ENCODE results near the gene ZGPAT. TPM values are rescaled to one million over a fixed set of nuclear protein-coding genes. Genes with fewer than 3 reads are reported as not detected.

The ZGPAT gene
- total RNA-seq, 1 experiment from 2014 or later, result 35.8 TPM

GRCh38 chr20:63738687-63739129 lies 30.9 kb downstream of the ZGPAT start:
- no peak for DNase-seq (ENCODE audit: low read depth, low spot score)
- Histone ChIP-seq H3K9me3 (ENCODE audit: control insufficient read depth, insufficient read depth, low read depth, low read length) (no peaks in the 10 kb centered on the region), H3K4me3 (ENCODE audit: low read depth in 2 of 2, low read length in 2 of 2) (peak overlapping the region; percentile 33 to 48), H3K4me1 (ENCODE audit: control insufficient read depth, insufficient read depth, low read length) (peaks cover 45% of the 10 kb centered on the region), H3K27me3 (ENCODE audit: control insufficient read depth, insufficient read depth, low read length) (no peaks in the 10 kb centered on the region), H3K36me3 (ENCODE audit: control insufficient read depth, insufficient read depth, low read length) (no peaks in the 10 kb centered on the region; the same call in 1 of the 2 replicates), H3K27ac (ENCODE audit: low read length) (peak overlapping the region; percentile 70; the same call in 1 of the 2 replicates)
- intact Hi-C loops (cut with micrococcal nuclease; ENCODE audit: unreplicated experiment) (no loop called here), in situ Hi-C loops (cut with HindIII; ENCODE audit: low pct_unique_long_range_greater_than_20kb, low sequenced_read_pairs) (no loop called here)
- TF ChIP-seq TCF7L2 (IDR thresholded peaks at IDR 0.05; ENCODE audit: low read depth, low read length), result no peak
- peak; percentile 65; the same call in 1 of the 2 replicates for TF ChIP-seq SIN3A (IDR thresholded peaks at IDR 0.05; ENCODE audit: borderline replicate concordance, insufficient read depth, low read depth, low read length)
- TF ChIP-seq POLR2AphosphoS5 (IDR thresholded peaks at IDR 0.05; ENCODE audit: low read depth, low read length), result no peak
- TF ChIP-seq CTCF (IDR thresholded peaks at IDR 0.05), result no peak
- TF ChIP-seq REST (IDR thresholded peaks at IDR 0.05; ENCODE audit: insufficient read depth in 1 of 2, low read depth in 2 of 2, low read length in 1 of 2), result no peak
- ATAC-seq, result peak; percentile 53
- ChIA-PET CTCF (interaction anchor here (0.6 kb wide), 1 partner anchor 1199 kb away, joined by 4 read pairs; no protein-coding TSS in a partner anchor), POLR2A (no interaction called here)
- no TSS peak for BruUV-seq (replicated peaks)

- ChIA-PET POLR2A (no interaction called here), CTCF (interaction anchor here (0.6 kb wide), 1 partner anchor 1200 kb away, joined by 4 read pairs; no protein-coding TSS in a partner anchor)
- intact Hi-C loops (cut with micrococcal nuclease; ENCODE audit: unreplicated experiment) (no loop called here), in situ Hi-C loops (cut with HindIII; ENCODE audit: low pct_unique_long_range_greater_than_20kb, low sequenced_read_pairs) (no loop called here)
- peaks cover 45% of the 10 kb centered on the region for H3K4me1 ChIP-seq (ENCODE audit: control insufficient read depth, insufficient read depth, low read length)
- H3K9me3 ChIP-seq (ENCODE audit: control insufficient read depth, insufficient read depth, low read depth, low read length), result no peaks in the 10 kb centered on the region
- TF ChIP-seq POLR2AphosphoS5 (IDR thresholded peaks at IDR 0.05; ENCODE audit: low read depth, low read length) (no peak), SIN3A (IDR thresholded peaks at IDR 0.05; ENCODE audit: borderline replicate concordance, insufficient read depth, low read depth, low read length) (peak; percentile 19; the same call in 1 of the 2 replicates)
- H3K27me3 ChIP-seq (ENCODE audit: control insufficient read depth, insufficient read depth, low read length), result no peaks in the 10 kb centered on the region
- H3K4me3 ChIP-seq (ENCODE audit: low read depth in 2 of 2, low read length in 2 of 2), result peak within 1 kb of the TSS; percentile 63 to 66
- DNase-seq (ENCODE audit: low read depth, low spot score), result no peak
- ATAC-seq, result peak; percentile 77
- no peaks in the 10 kb centered on the region; the same call in 1 of the 2 replicates for H3K36me3 ChIP-seq (ENCODE audit: control insufficient read depth, insufficient read depth, low read length)
- BruUV-seq (replicated peaks), result no TSS peak
- H3K27ac ChIP-seq (ENCODE audit: low read length), result peak within 1 kb of the TSS; percentile 77
Measured at GRCh38 chr20:63739130-63740069, 31.6 kb downstream of the ZGPAT start, which contains the start of gene SLC2A4RG. SLC2A4RG (plus strand) TSS chr20:63739776; CDS start chr20:63739913, 137 bp downstream.

Measured in Panc1 (cell line).